ENCODE data around the gene MUC5AC. TPM values are rescaled to one million over a fixed set of nuclear protein-coding genes. Genes with fewer than 3 reads are reported as not detected.

Gene MUC5AC
- total and polyA plus RNA-seq, 4 donors: not detected

DNA sequence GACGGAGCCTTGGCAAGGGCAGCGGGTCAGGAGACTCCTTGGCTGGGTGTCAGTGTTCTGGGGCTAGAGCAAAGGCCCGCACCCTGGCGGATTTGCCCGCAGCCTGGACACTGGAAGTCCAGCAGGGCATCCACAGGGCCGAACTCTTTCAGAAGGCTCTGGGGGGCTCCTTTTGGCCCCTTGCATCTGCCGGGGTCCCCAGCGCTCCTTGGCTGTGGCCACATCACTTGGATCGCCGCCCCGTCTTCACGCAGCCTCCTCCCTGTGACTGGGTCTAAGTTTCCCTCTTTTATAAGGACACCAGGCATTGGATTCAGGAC, 20.0 kb downstream of the MUC5AC start (continued):
- TF ChIP-seq, protein P1, sequence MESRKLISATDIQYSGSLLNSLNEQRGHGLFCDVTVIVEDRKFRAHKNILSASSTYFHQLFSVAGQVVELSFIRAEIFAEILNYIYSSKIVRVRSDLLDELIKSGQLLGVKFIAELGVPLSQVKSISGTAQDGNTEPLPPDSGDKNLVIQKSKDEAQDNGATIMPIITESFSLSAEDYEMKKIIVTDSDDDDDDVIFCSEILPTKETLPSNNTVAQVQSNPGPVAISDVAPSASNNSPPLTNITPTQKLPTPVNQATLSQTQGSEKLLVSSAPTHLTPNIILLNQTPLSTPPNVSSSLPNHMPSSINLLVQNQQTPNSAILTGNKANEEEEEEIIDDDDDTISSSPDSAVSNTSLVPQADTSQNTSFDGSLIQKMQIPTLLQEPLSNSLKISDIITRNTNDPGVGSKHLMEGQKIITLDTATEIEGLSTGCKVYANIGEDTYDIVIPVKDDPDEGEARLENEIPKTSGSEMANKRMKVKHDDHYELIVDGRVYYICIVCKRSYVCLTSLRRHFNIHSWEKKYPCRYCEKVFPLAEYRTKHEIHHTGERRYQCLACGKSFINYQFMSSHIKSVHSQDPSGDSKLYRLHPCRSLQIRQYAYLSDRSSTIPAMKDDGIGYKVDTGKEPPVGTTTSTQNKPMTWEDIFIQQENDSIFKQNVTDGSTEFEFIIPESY (IDR thresholded peaks at IDR 0.05): no peak
- TF ChIP-seq RXRA (IDR thresholded peaks at IDR 0.05): no peak

DNA sequence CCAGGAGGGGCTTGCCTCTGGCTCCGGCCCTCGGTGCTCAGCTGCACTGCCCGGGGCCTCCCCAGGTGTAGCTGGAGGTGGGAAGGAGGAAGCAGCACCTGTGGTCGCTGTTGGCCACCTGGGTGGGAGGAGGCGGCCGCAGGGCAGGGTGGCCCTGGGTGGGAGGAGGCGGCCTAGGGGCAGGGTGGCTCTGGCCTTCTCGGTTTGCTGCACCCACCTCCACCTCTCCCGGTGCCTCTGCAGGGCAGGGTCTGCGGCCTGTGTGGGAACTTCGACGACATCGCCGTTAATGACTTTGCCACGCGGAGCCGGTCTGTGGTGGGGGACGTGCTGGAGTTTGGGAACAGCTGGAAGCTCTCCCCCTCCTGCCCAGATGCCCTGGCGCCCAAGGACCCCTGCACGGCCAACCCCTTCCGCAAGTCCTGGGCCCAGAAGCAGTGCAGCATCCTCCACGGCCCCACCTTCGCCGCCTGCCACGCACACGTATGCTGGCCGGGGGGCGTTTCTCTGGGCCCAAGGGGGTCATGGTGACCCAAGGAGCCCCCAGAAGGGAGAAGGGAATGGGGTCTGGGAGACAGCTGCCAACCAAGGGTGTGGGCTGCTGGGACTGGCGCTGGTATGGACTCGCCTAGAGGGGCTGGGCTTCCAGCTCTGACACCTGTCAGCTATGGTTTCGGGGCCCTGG, 20.6 kb downstream of the MUC5AC start:
- no peak for TF ChIP-seq HNF4G (IDR thresholded peaks at IDR 0.05)
- TF ChIP-seq, protein P2, sequence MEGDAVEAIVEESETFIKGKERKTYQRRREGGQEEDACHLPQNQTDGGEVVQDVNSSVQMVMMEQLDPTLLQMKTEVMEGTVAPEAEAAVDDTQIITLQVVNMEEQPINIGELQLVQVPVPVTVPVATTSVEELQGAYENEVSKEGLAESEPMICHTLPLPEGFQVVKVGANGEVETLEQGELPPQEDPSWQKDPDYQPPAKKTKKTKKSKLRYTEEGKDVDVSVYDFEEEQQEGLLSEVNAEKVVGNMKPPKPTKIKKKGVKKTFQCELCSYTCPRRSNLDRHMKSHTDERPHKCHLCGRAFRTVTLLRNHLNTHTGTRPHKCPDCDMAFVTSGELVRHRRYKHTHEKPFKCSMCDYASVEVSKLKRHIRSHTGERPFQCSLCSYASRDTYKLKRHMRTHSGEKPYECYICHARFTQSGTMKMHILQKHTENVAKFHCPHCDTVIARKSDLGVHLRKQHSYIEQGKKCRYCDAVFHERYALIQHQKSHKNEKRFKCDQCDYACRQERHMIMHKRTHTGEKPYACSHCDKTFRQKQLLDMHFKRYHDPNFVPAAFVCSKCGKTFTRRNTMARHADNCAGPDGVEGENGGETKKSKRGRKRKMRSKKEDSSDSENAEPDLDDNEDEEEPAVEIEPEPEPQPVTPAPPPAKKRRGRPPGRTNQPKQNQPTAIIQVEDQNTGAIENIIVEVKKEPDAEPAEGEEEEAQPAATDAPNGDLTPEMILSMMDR (IDR thresholded peaks at IDR 0.05; ENCODE audit: low read depth, low read length, missing input control): no peak
- no peak for TF ChIP-seq TAF1 (conservative IDR thresholded peaks at IDR 0.05)
- TF ChIP-seq NR2F2 (IDR thresholded peaks at IDR 0.05): no peak
- TF ChIP-seq GABPA (IDR thresholded peaks at IDR 0.05 in 1 of 2, conservative IDR thresholded peaks at IDR 0.05 in 1 of 2): no peak
- TF ChIP-seq, protein P3, sequence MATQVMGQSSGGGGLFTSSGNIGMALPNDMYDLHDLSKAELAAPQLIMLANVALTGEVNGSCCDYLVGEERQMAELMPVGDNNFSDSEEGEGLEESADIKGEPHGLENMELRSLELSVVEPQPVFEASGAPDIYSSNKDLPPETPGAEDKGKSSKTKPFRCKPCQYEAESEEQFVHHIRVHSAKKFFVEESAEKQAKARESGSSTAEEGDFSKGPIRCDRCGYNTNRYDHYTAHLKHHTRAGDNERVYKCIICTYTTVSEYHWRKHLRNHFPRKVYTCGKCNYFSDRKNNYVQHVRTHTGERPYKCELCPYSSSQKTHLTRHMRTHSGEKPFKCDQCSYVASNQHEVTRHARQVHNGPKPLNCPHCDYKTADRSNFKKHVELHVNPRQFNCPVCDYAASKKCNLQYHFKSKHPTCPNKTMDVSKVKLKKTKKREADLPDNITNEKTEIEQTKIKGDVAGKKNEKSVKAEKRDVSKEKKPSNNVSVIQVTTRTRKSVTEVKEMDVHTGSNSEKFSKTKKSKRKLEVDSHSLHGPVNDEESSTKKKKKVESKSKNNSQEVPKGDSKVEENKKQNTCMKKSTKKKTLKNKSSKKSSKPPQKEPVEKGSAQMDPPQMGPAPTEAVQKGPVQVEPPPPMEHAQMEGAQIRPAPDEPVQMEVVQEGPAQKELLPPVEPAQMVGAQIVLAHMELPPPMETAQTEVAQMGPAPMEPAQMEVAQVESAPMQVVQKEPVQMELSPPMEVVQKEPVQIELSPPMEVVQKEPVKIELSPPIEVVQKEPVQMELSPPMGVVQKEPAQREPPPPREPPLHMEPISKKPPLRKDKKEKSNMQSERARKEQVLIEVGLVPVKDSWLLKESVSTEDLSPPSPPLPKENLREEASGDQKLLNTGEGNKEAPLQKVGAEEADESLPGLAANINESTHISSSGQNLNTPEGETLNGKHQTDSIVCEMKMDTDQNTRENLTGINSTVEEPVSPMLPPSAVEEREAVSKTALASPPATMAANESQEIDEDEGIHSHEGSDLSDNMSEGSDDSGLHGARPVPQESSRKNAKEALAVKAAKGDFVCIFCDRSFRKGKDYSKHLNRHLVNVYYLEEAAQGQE (IDR thresholded peaks at IDR 0.05): no peak
- TF ChIP-seq, protein P4, sequence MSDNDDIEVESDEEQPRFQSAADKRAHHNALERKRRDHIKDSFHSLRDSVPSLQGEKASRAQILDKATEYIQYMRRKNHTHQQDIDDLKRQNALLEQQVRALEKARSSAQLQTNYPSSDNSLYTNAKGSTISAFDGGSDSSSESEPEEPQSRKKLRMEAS (IDR thresholded peaks at IDR 0.05): no peak
- TF ChIP-seq RXRA (IDR thresholded peaks at IDR 0.05): no peak
- TF ChIP-seq, protein P1 (IDR thresholded peaks at IDR 0.05): no peak
- no peak for TF ChIP-seq EGR1 (IDR thresholded peaks at IDR 0.05; ENCODE audit: low read depth in 2 of 2)
- no peak for TF ChIP-seq HNF4A (conservative IDR thresholded peaks at IDR 0.05)
- TF ChIP-seq SP1 (IDR thresholded peaks at IDR 0.05): no peak
- no peak for TF ChIP-seq FOXA1 (IDR thresholded peaks at IDR 0.05)
- no peak for TF ChIP-seq YY1 (IDR thresholded peaks at IDR 0.05)
- TF ChIP-seq, protein P5, sequence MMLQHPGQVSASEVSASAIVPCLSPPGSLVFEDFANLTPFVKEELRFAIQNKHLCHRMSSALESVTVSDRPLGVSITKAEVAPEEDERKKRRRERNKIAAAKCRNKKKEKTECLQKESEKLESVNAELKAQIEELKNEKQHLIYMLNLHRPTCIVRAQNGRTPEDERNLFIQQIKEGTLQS (IDR thresholded peaks at IDR 0.05): no peak
- TF ChIP-seq RAD21 (IDR thresholded peaks at IDR 0.05): no peak
- TF ChIP-seq FOXA2 (IDR thresholded peaks at IDR 0.05): no peak
- no peak for TF ChIP-seq JUND (IDR thresholded peaks at IDR 0.05)
- Histone ChIP-seq H3K4me3 (ENCODE audit: low read depth in 1 of 3, low read length in 3 of 3) (no peak overlapping the region), H3K9me3 (ENCODE audit: control insufficient read depth in 4 of 4, low read length in 3 of 4) (no peaks in the 10 kb centered on the region), H3K36me3 (ENCODE audit: control insufficient read depth in 4 of 4, insufficient read depth in 3 of 4, low read depth in 1 of 4, low read length in 3 of 4) (no peaks in the 10 kb centered on the region), H3K27me3 (ENCODE audit: control insufficient read depth in 4 of 4, insufficient read depth in 4 of 4, low read length in 3 of 4) (peaks cover 0 to 4% (median 0%) of the 10 kb centered on the region in 4 donors), H3K4me1 (ENCODE audit: control insufficient read depth in 4 of 4, insufficient read depth in 4 of 4, low read length in 3 of 4) (no peaks in the 10 kb centered on the region), H3K27ac (ENCODE audit: low read depth in 1 of 2, low read length in 2 of 2) (no peak overlapping the region), H3K9ac (ENCODE audit: low read depth in 1 of 2, low read length in 2 of 2) (no peak overlapping the region)
- 85% methylated on average over 31 of the region's 31 CpGs for WGBS
- no peak for DNase-seq (ENCODE audit: low spot score)
